Trophoblast cell (in vitro differentiated cells and primary cell): ENCODE results near the gene BGLAP.

Experiments
- DNase-seq, 2 donors: peaks; one replicate each; pipeline ENCODE4 v3.0.0-alpha.2; 2016
- H2AFZ ChIP-seq: 2 replicates; pipeline ENCODE4 v1.6.1; 2013; ENCODE audit warnings: low read length, moderate library complexity, mild to moderate bottlenecking; ENCODE audit not compliant: insufficient read depth, poor library complexity
- H2AK5ac ChIP-seq: 2 replicates; pipeline ENCODE4 v1.6.1; 2013; ENCODE audit warnings: mild to moderate bottlenecking, low read length
- H2BK120ac ChIP-seq: 2 replicates; pipeline ENCODE4 v1.6.1; 2013; ENCODE audit warnings: low read length, mild to moderate bottlenecking, moderate library complexity; ENCODE audit not compliant: insufficient read depth, poor library complexity
- H2BK12ac ChIP-seq: 2 replicates; pipeline ENCODE4 v1.6.1; 2013; ENCODE audit warnings: mild to moderate bottlenecking, low read length, moderate library complexity
- H2BK5ac ChIP-seq: 2 replicates; pipeline ENCODE4 v1.6.1; 2013; ENCODE audit warnings: low read length, low read depth, moderate library complexity, mild to moderate bottlenecking; ENCODE audit not compliant: poor library complexity
- H3K14ac ChIP-seq: 2 replicates; pipeline ENCODE4 v1.6.1; 2013; ENCODE audit warnings: mild to moderate bottlenecking, low read length
- H3K18ac ChIP-seq: 2 replicates; pipeline ENCODE4 v1.6.1; 2013; ENCODE audit warnings: mild to moderate bottlenecking, low read length
- H3K23ac ChIP-seq: 2 replicates; pipeline ENCODE4 v1.6.1; 2013; ENCODE audit warnings: low read length
- H3K27ac ChIP-seq: 2 replicates; pipeline ENCODE4 v1.5.1; 2013; ENCODE audit warnings: low read depth, mild to moderate bottlenecking, inconsistent platforms, low read length, moderate library complexity
- H3K27me3 ChIP-seq: 2 replicates; pipeline ENCODE4 v1.6.1; 2013; ENCODE audit warnings: inconsistent platforms, mild to moderate bottlenecking, low read length, moderate library complexity; ENCODE audit not compliant: insufficient read depth
- H3K36me3 ChIP-seq, 2 experiments: 1 replicate in 1 of 2; 2 replicates in 1 of 2; pipeline ENCODE4 v1.6.1; 2013; ENCODE audit warnings: low read length in 2 of 2, mild to moderate bottlenecking in 2 of 2, moderate library complexity in 1 of 2; ENCODE audit not compliant: insufficient read depth in 2 of 2, control insufficient read depth in 1 of 2
- H3K4ac ChIP-seq: 2 replicates; pipeline ENCODE4 v1.6.1; 2013; ENCODE audit warnings: low read depth, mild to moderate bottlenecking, low read length, moderate library complexity
- H3K4me1 ChIP-seq, 2 experiments: 1 replicate in 1 of 2; 2 replicates in 1 of 2; pipeline ENCODE4 v1.6.1; 2013; ENCODE audit warnings: low read length in 2 of 2, mild to moderate bottlenecking in 2 of 2, moderate library complexity in 1 of 2; ENCODE audit not compliant: insufficient read depth in 2 of 2, control insufficient read depth in 1 of 2
- H3K4me2 ChIP-seq: 2 replicates; pipeline ENCODE4 v1.6.1; 2013; ENCODE audit warnings: inconsistent platforms, mild to moderate bottlenecking, low read length, moderate library complexity
- H3K4me3 ChIP-seq: 2 replicates; pipeline ENCODE4 v1.5.1; 2013; ENCODE audit warnings: mild to moderate bottlenecking, low read depth, low read length, inconsistent platforms
- H3K79me1 ChIP-seq: one replicate; pipeline ENCODE4 v1.6.1; 2013; ENCODE audit warnings: low read length
- H3K79me2 ChIP-seq: 2 replicates; pipeline ENCODE4 v1.6.1; 2013; ENCODE audit warnings: low read length, mild to moderate bottlenecking; ENCODE audit not compliant: control insufficient read depth, insufficient read depth, poor library complexity
- H3K9ac ChIP-seq: 2 replicates; pipeline ENCODE4 v1.6.1; 2013; ENCODE audit warnings: mild to moderate bottlenecking, low read length
- H3K9me3 ChIP-seq: 2 replicates; pipeline ENCODE4 v1.6.1; 2013; ENCODE audit warnings: low read depth, mild to moderate bottlenecking, control low read depth, inconsistent platforms, low read length; ENCODE audit not compliant: insufficient read depth
- H4K12ac ChIP-seq: 2 replicates; pipeline ENCODE4 v1.6.1; 2013; ENCODE audit warnings: low read depth, mild to moderate bottlenecking, low read length, moderate library complexity
- H4K8ac ChIP-seq: 2 replicates; pipeline ENCODE4 v1.6.1; 2013; ENCODE audit warnings: low read depth, mild to moderate bottlenecking, low read length, moderate library complexity
- H4K91ac ChIP-seq: one replicate; pipeline ENCODE4 v1.6.1; 2013; ENCODE audit warnings: low read depth, mild to moderate bottlenecking, low read length, moderate library complexity
- WGBS: extraction: QIAGEN DNeasy Blood & Tissue Kit; methylation state at CpG from one replicate; pipeline ENCODE4 v1.1.7; 2013; ENCODE audit warnings: missing lambda C conversion rate; ENCODE audit not compliant: insufficient read length, insufficient coverage; ENCODE audit errors: extremely low coverage; 5-methylcytosine and 5-hydroxymethylcytosine counted together

The BGLAP gene

GRCh38 chr1:156279837-156280236 is 37.9 kb downstream of the BGLAP start:
- Histone ChIP-seq H3K4me2 (no peak overlapping the region), H3K79me2 (peaks cover 20% of the 10 kb centered on the region), H3K4ac (peak overlapping the region; percentile 57), H4K91ac (no peak overlapping the region), H3K9me3 (no peaks in the 10 kb centered on the region), H3K9ac (no peak overlapping the region), H3K14ac (no peak overlapping the region), H4K8ac (no peak overlapping the region), H3K4me3 (no peak overlapping the region), H3K27me3 (no peaks in the 10 kb centered on the region), H2AFZ (no peak overlapping the region), H3K23ac (no peak overlapping the region), H3K27ac (no peak overlapping the region), H2BK12ac (no peak overlapping the region), H3K4me1 (peaks cover 19 to 21% of the 10 kb centered on the region in 2 experiments), H2BK120ac (no peak overlapping the region), H2AK5ac (no peak overlapping the region), H3K18ac (no peak overlapping the region), H3K36me3 (peaks cover 24 to 42% of the 10 kb centered on the region in 2 experiments), H4K12ac (no peak overlapping the region), H2BK5ac (no peak overlapping the region), H3K79me1 (peaks cover 5% of the 10 kb centered on the region)
- WGBS = no CpG with 5 or more reads among the region's 3 CpGs
- no peak for DNase-seq

- H3K4ac ChIP-seq = peak overlapping the region; percentile 85
- no peak overlapping the region for H3K27ac ChIP-seq
- no peak overlapping the region for H2AK5ac ChIP-seq
- H2AFZ ChIP-seq = no peak overlapping the region
- H3K14ac ChIP-seq = no peak overlapping the region
- H3K9ac ChIP-seq = no peak overlapping the region
- H3K4me3 ChIP-seq = no peak overlapping the region
- peaks cover 20 to 21% of the 10 kb centered on the region in 2 experiments for H3K4me1 ChIP-seq
- H3K27me3 ChIP-seq = no peaks in the 10 kb centered on the region
- no peak overlapping the region for H2BK120ac ChIP-seq
- H3K4me2 ChIP-seq = peak overlapping the region; percentile 86
- no peak overlapping the region for H3K18ac ChIP-seq
- WGBS = no CpG with 5 or more reads among the region's 8 CpGs
- no peaks in the 10 kb centered on the region for H3K9me3 ChIP-seq
- peaks cover 5% of the 10 kb centered on the region for H3K79me1 ChIP-seq
- H4K91ac ChIP-seq = no peak overlapping the region
- no peak overlapping the region for H2BK12ac ChIP-seq
- H4K8ac ChIP-seq = no peak overlapping the region
- no peak overlapping the region for H2BK5ac ChIP-seq
- peak; percentile 9 to 16 for DNase-seq
- no peak overlapping the region for H3K23ac ChIP-seq
- peaks cover 22 to 30% of the 10 kb centered on the region in 2 experiments for H3K36me3 ChIP-seq
- peaks cover 20% of the 10 kb centered on the region for H3K79me2 ChIP-seq
- H4K12ac ChIP-seq = no peak overlapping the region
Measured at GRCh38 chr1:156281281-156281680, 39.3 kb downstream of the BGLAP start.

- Histone ChIP-seq H4K8ac (peak overlapping the region; percentile 99), H3K79me2 (peaks cover 20% of the 10 kb centered on the region), H3K9ac (peak overlapping the region; percentile 92), H2BK12ac (no peak overlapping the region), H3K27ac (peak overlapping the region; percentile 69), H3K18ac (peak overlapping the region; percentile 76), H3K79me1 (peaks cover 5% of the 10 kb centered on the region), H3K4me2 (peak overlapping the region; percentile 86), H3K4me3 (peak overlapping the region; percentile 94), H3K4me1 (peaks cover 20 to 21% of the 10 kb centered on the region in 2 experiments), H2BK120ac (peak overlapping the region; percentile 99), H3K27me3 (no peaks in the 10 kb centered on the region), H2BK5ac (peak overlapping the region; percentile 97), H3K4ac (peak overlapping the region; percentile 85), H4K12ac (peak overlapping the region; percentile 85), H3K23ac (no peak overlapping the region), H3K14ac (peak overlapping the region; percentile 99), H3K36me3 (peaks cover 20 to 25% of the 10 kb centered on the region in 2 experiments), H3K9me3 (no peaks in the 10 kb centered on the region), H2AK5ac (peak overlapping the region; percentile 97), H2AFZ (no peak overlapping the region), H4K91ac (peak overlapping the region; percentile 99)
- peak in 1 of 2 donors; percentile 26 for DNase-seq
- no CpG with 5 or more reads among the region's 22 CpGs for WGBS
Measured at GRCh38 chr1:156281693-156282478, 39.9 kb downstream of the BGLAP start.

GRCh38 chr1:156282479-156283222 is 40.7 kb downstream of the BGLAP start, which contains the start of gene SMG5:
Gene SMG5, minus strand, starts transcription at chr1:156282825. Its CDS starts 145 bp downstream, at chr1:156282680.
- Histone ChIP-seq H3K14ac (peak within 1 kb of the TSS; percentile 99), H3K9me3 (no peaks in the 10 kb centered on the region), H3K4ac (peak within 1 kb of the TSS; percentile 85), H4K8ac (peak within 1 kb of the TSS; percentile 99), H3K27ac (peak within 1 kb of the TSS; percentile 69), H3K23ac (no peak within 1 kb of the TSS), H4K12ac (peak within 1 kb of the TSS; percentile 99), H3K9ac (peak within 1 kb of the TSS; percentile 92), H3K4me3 (peak within 1 kb of the TSS; percentile 94), H3K79me1 (peaks cover 5% of the 10 kb centered on the region), H2AFZ (peak within 1 kb of the TSS; percentile 93), H4K91ac (peak within 1 kb of the TSS; percentile 99), H2BK120ac (peak within 1 kb of the TSS; percentile 99), H3K18ac (peak within 1 kb of the TSS; percentile 99), H2AK5ac (peak within 1 kb of the TSS; percentile 97), H3K27me3 (no peaks in the 10 kb centered on the region), H3K4me1 (peaks cover 20 to 21% of the 10 kb centered on the region in 2 experiments), H2BK5ac (peak within 1 kb of the TSS; percentile 97), H3K36me3 (peaks cover 16 to 21% of the 10 kb centered on the region in 2 experiments), H3K79me2 (peaks cover 20% of the 10 kb centered on the region), H3K4me2 (peak within 1 kb of the TSS; percentile 86), H2BK12ac (peak within 1 kb of the TSS; percentile 34)
- peak; percentile 98 to 100 for DNase-seq
- WGBS = no CpG with 5 or more reads among the region's 50 CpGs
